Measurements from ENCODE around the gene ZNF112.

ZNF112 gene

GRCh38 chr19:44278181-44278690 lies 78.2 kb downstream of the ZNF112 start:
- Histone ChIP-seq H3K9ac (ENCODE audit: low read length) (no peak overlapping the region), H3K4me3 (ENCODE audit: low read depth in 1 of 2, low read length in 2 of 2) (no peak overlapping the region), H3K36me3 (ENCODE audit: insufficient read depth, low read length) (peaks cover 14% of the 10 kb centered on the region), H3K4me1 (ENCODE audit: insufficient read depth, low read length) (no peaks in the 10 kb centered on the region), H3K27me3 (ENCODE audit: control insufficient read depth in 1 of 2, insufficient read depth in 2 of 2, low read length in 2 of 2) (no peaks in the 10 kb centered on the region), H3K27ac (ENCODE audit: low read depth, low read length) (no peak overlapping the region), H3K9me3 (ENCODE audit: low read length) (peaks cover 31% of the 10 kb centered on the region)

- Histone ChIP-seq H3K9ac (ENCODE audit: low read length) (no peak overlapping the region), H3K27ac (ENCODE audit: low read depth, low read length) (no peak overlapping the region), H3K4me1 (ENCODE audit: insufficient read depth, low read length) (no peaks in the 10 kb centered on the region), H3K4me3 (ENCODE audit: low read depth in 1 of 2, low read length in 2 of 2) (no peak overlapping the region), H3K9me3 (ENCODE audit: low read length) (peaks cover 34% of the 10 kb centered on the region), H3K36me3 (ENCODE audit: insufficient read depth, low read length) (peaks cover 15% of the 10 kb centered on the region), H3K27me3 (ENCODE audit: control insufficient read depth in 1 of 2, insufficient read depth in 2 of 2, low read length in 2 of 2) (no peaks in the 10 kb centered on the region)
These were observed 79.1 kb downstream of the ZNF112 start for GRCh38 chr19:44277331-44277730.

Measured in muscle layer of colon (tissue), 2 donors.